ENCODE measurements around the gene SAMD10.
"Not testable (repeated sequence)": the region's sequence is repeated elsewhere in the genome, so short reads cannot be mapped to it uniquely, and the experiment has no call there.

Gene SAMD10

GRCh38 chr20:63961664-63962425, 17.6 kb downstream of the SAMD10 start:
- peaks cover 43% of the 10 kb centered on the region for H3K36me3 ChIP-seq (ENCODE audit: insufficient read depth, low read length)
- no peak overlapping the region for H3K4me3 ChIP-seq
- no peak overlapping the region for H3K9ac ChIP-seq (ENCODE audit: insufficient read length)
- no peak for TF ChIP-seq FOXP2 (optimal IDR thresholded peaks at IDR 0.05; ENCODE audit: control extremely low read depth, extremely low read length, insufficient read depth)
- TF ChIP-seq POLR2AphosphoS5 (IDR thresholded peaks at IDR 0.05; ENCODE audit: borderline replicate concordance, low read depth, low read length), result no peak
- TF ChIP-seq EZH2 (IDR thresholded peaks at IDR 0.05), result no peak
- H3K27ac ChIP-seq, result no peak overlapping the region
- no peaks in the 10 kb centered on the region for H3K9me3 ChIP-seq (ENCODE audit: low read depth, low read length)
- DNase-seq (ENCODE audit: low read depth, low spot score), result no peak

GRCh38 chr20:63960654-63961621, 18.5 kb downstream of the SAMD10 start:
- not testable (repeated sequence) for H3K9ac ChIP-seq (ENCODE audit: insufficient read length); H3K27ac ChIP-seq; H3K9me3 ChIP-seq (ENCODE audit: low read depth, low read length); H3K4me3 ChIP-seq; DNase-seq (ENCODE audit: low read depth, low spot score)
- peaks cover 34% of the 10 kb centered on the region; the same call in 1 of the 2 replicates for H3K36me3 ChIP-seq (ENCODE audit: insufficient read depth, low read length)

DNA sequence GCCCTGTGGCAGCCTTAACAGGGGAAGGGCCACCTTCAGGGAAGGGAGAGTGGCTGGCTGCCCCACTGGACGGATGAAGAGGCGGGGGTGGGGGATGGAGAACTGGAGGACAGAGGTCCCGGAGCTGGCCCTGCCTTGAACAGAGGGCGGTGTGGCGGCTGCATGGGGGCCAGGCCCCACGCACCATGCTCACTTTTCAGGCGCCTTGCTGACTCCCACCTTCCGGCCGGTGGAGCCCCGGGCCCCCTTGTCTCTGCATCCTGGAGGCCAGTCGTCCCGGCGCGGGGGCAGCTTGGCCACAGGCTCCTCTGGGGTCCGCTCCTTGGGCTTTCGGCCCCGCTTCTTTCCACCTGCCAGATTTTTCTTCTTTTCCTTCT, 19.8 kb downstream of the SAMD10 start:
- no peak overlapping the region for H3K27ac ChIP-seq
- peaks cover 34% of the 10 kb centered on the region; the same call in 1 of the 2 replicates for H3K36me3 ChIP-seq (ENCODE audit: insufficient read depth, low read length)
- no peak overlapping the region for H3K9ac ChIP-seq (ENCODE audit: insufficient read length)
- DNase-seq (ENCODE audit: low read depth, low spot score), result no peak
- TF ChIP-seq FOXP2 (optimal IDR thresholded peaks at IDR 0.05; ENCODE audit: control extremely low read depth, extremely low read length, insufficient read depth), result no peak
- TF ChIP-seq POLR2AphosphoS5 (IDR thresholded peaks at IDR 0.05; ENCODE audit: borderline replicate concordance, low read depth, low read length), result no peak
- no peak for TF ChIP-seq EZH2 (IDR thresholded peaks at IDR 0.05)
- H3K9me3 ChIP-seq (ENCODE audit: low read depth, low read length), result no peaks in the 10 kb centered on the region
- H3K4me3 ChIP-seq, result no peak overlapping the region

DNA sequence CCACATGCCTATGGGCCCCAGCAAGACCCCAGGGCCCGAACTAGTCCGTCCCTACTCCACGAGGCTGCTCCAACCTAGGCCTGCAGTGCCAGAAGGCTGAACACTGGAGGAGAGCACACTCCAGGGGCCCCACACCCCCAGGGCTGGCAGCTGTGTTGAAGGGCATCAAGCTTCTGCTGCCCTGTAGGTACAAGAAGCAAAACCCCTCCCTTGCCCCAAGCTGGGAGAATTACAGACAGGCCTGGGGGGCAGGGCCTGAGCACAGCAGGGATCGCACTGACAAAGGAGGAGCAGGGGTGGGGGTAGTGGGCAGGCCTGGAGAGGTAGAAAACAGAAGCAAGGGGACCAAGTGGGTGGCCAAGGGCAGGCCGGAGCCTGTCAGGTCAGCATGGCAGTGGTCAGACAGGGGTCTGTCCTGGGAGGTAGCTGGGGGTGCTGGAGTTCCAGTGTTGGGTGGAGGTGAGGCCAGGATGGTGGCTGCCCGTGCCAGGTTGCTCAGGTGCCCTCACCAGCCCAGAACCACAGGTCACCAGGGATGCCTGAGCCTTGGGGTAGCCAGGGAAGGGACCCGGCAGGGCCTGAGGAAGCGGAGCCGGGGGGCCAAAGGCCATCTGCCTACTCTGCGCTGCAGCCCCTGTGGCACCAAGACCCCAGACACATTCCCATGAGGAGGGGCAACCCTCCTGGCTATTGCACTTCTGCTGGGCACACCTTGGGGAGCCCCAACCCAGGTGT, 20.3 kb downstream of the SAMD10 start:
- no peak for DNase-seq (ENCODE audit: low read depth, low spot score)
- H3K9ac ChIP-seq (ENCODE audit: insufficient read length), result no peak overlapping the region
- no peaks in the 10 kb centered on the region for H3K9me3 ChIP-seq (ENCODE audit: low read depth, low read length)
- peak overlapping the region; percentile 16; the same call in 1 of the 2 replicates for H3K27ac ChIP-seq
- H3K36me3 ChIP-seq (ENCODE audit: insufficient read depth, low read length), result peaks cover 29% of the 10 kb centered on the region; the same call in 1 of the 2 replicates
- TF ChIP-seq EZH2 (IDR thresholded peaks at IDR 0.05) (no peak), FOXP2 (optimal IDR thresholded peaks at IDR 0.05; ENCODE audit: control extremely low read depth, extremely low read length, insufficient read depth) (no peak), POLR2AphosphoS5 (IDR thresholded peaks at IDR 0.05; ENCODE audit: borderline replicate concordance, low read depth, low read length) (no peak)
- no peak overlapping the region for H3K4me3 ChIP-seq

GRCh38 chr20:63958471-63958870, 21.0 kb downstream of the SAMD10 start:
- peaks cover 23% of the 10 kb centered on the region; the same call in 1 of the 2 replicates for H3K36me3 ChIP-seq (ENCODE audit: insufficient read depth, low read length)
- peak overlapping the region; percentile 86; the same call in 1 of the 2 replicates for H3K27ac ChIP-seq
- no peaks in the 10 kb centered on the region for H3K9me3 ChIP-seq (ENCODE audit: low read depth, low read length)
- H3K9ac ChIP-seq (ENCODE audit: insufficient read length), result no peak overlapping the region
- no peak overlapping the region for H3K4me3 ChIP-seq
- TF ChIP-seq POLR2AphosphoS5 (IDR thresholded peaks at IDR 0.05; ENCODE audit: borderline replicate concordance, low read depth, low read length) (no peak), FOXP2 (optimal IDR thresholded peaks at IDR 0.05; ENCODE audit: control extremely low read depth, extremely low read length, insufficient read depth) (no peak), EZH2 (IDR thresholded peaks at IDR 0.05) (no peak)
- no peak for DNase-seq (ENCODE audit: low read depth, low spot score)

GRCh38 chr20:63957690-63958441, 21.6 kb downstream of the SAMD10 start:
- H3K4me3 ChIP-seq, result peak overlapping the region; percentile 84
- no peaks in the 10 kb centered on the region for H3K9me3 ChIP-seq (ENCODE audit: low read depth, low read length)
- no peak for DNase-seq (ENCODE audit: low read depth, low spot score)
- peak overlapping the region; percentile 86; the same call in 1 of the 2 replicates for H3K27ac ChIP-seq
- peaks cover 17% of the 10 kb centered on the region; the same call in 1 of the 2 replicates for H3K36me3 ChIP-seq (ENCODE audit: insufficient read depth, low read length)
- no peak overlapping the region for H3K9ac ChIP-seq (ENCODE audit: insufficient read length)
- TF ChIP-seq FOXP2 (optimal IDR thresholded peaks at IDR 0.05; ENCODE audit: control extremely low read depth, extremely low read length, insufficient read depth), result no peak
- TF ChIP-seq EZH2 (IDR thresholded peaks at IDR 0.05), result no peak
- no peak for TF ChIP-seq POLR2AphosphoS5 (IDR thresholded peaks at IDR 0.05; ENCODE audit: borderline replicate concordance, low read depth, low read length)

- H3K36me3 ChIP-seq (ENCODE audit: insufficient read depth, low read length), result peaks cover 10% of the 10 kb centered on the region; the same call in 1 of the 2 replicates
- no peaks in the 10 kb centered on the region for H3K9me3 ChIP-seq (ENCODE audit: low read depth, low read length)
- TF ChIP-seq FOXP2 (optimal IDR thresholded peaks at IDR 0.05; ENCODE audit: control extremely low read depth, extremely low read length, insufficient read depth), result no peak
- TF ChIP-seq POLR2AphosphoS5 (IDR thresholded peaks at IDR 0.05; ENCODE audit: borderline replicate concordance, low read depth, low read length), result peak; percentile 83
- H3K9ac ChIP-seq (ENCODE audit: insufficient read length), result peak overlapping the region; percentile 70
- DNase-seq (ENCODE audit: low read depth, low spot score), result no peak
- H3K4me3 ChIP-seq, result peak overlapping the region; percentile 84
- H3K27ac ChIP-seq, result peak overlapping the region; percentile 86
Observed at GRCh38 chr20:63957004-63957689, 22.3 kb downstream of the SAMD10 start.

Data from SK-N-MC (cell line).